Measurements from ENCODE around the gene CDHR3. TPM values are rescaled to one million over a fixed set of nuclear protein-coding genes. Genes with fewer than 3 reads are reported as not detected.

The CDHR3 gene
- total RNA-seq, 4 donors from 2014 or later = 5.4 to 7.9 (median 5.9) TPM; not detected in 1

DNA sequence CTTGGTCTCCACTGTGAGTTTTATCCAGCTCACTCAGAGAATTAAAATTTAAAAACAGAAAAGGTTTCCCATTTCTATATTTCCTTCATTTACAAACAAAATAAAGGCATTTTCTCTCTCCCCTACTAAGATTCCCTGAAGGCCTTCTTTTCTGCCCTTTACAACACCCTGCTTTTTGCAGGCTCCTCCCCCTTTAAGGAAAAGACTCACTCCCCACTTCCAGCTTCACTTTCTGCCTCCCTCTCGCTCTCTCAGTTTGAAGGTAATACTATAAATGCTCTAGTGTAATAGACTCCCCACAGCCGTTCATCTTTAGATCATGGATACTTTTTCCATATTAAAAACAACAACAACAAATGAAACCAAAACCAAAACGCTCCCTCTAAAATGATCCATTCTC, 53.3 kb downstream of the CDHR3 start:
- TF ChIP-seq, protein P1, sequence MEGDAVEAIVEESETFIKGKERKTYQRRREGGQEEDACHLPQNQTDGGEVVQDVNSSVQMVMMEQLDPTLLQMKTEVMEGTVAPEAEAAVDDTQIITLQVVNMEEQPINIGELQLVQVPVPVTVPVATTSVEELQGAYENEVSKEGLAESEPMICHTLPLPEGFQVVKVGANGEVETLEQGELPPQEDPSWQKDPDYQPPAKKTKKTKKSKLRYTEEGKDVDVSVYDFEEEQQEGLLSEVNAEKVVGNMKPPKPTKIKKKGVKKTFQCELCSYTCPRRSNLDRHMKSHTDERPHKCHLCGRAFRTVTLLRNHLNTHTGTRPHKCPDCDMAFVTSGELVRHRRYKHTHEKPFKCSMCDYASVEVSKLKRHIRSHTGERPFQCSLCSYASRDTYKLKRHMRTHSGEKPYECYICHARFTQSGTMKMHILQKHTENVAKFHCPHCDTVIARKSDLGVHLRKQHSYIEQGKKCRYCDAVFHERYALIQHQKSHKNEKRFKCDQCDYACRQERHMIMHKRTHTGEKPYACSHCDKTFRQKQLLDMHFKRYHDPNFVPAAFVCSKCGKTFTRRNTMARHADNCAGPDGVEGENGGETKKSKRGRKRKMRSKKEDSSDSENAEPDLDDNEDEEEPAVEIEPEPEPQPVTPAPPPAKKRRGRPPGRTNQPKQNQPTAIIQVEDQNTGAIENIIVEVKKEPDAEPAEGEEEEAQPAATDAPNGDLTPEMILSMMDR (IDR thresholded peaks at IDR 0.05) = no peak
- TF ChIP-seq POLR2A (IDR thresholded peaks at IDR 0.05) = no peak
- H3K27ac ChIP-seq = peak overlapping the region; percentile 36 to 60
- intact Hi-C loops (cut with DNase I; ENCODE audit: low total_unique reads) = no loop called here

DNA sequence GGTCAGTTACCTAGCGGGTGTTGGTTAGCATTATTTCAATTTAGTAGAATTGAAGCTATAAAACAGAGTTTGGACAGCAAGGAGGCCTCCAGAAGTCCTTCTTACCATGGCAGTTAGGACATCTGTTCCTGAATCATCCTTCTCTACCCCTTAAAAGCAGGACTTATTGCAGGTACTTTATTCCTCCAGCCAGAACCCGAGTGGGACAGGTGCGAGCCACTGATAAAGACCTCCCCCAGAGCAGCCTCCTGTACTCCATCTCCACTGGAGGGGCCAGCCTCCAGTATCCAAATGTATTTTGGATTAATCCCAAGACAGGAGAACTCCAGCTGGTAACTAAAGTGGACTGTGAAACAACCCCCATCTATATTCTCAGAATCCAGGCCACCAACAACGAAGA, 54.6 kb downstream of the CDHR3 start:
- Histone ChIP-seq H3K4me1 (peaks cover 0 to 4% of the 10 kb centered on the region in 2 donors), H3K27me3 (no peaks in the 10 kb centered on the region), H3K36me3 (no peaks in the 10 kb centered on the region), H3K4me3 (no peak overlapping the region), H3K9me3 (no peaks in the 10 kb centered on the region), H3K27ac (no peak overlapping the region)
- TF ChIP-seq POLR2A (IDR thresholded peaks at IDR 0.05) = no peak
- TF ChIP-seq, protein P1 (IDR thresholded peaks at IDR 0.05) = no peak
- intact Hi-C loops (cut with DNase I; ENCODE audit: low total_unique reads) = no loop called here
- DNase-seq = no peak

More for the DNA sequence above, 53.3 kb downstream of the CDHR3 start:
- no peaks in the 10 kb centered on the region for H3K36me3 ChIP-seq
- no peak for DNase-seq
- no peaks in the 10 kb centered on the region for H3K27me3 ChIP-seq
- no peaks in the 10 kb centered on the region for H3K9me3 ChIP-seq
- H3K4me1 ChIP-seq = peaks cover 0 to 4% of the 10 kb centered on the region in 2 donors
- H3K4me3 ChIP-seq = no peak overlapping the region

DNA sequence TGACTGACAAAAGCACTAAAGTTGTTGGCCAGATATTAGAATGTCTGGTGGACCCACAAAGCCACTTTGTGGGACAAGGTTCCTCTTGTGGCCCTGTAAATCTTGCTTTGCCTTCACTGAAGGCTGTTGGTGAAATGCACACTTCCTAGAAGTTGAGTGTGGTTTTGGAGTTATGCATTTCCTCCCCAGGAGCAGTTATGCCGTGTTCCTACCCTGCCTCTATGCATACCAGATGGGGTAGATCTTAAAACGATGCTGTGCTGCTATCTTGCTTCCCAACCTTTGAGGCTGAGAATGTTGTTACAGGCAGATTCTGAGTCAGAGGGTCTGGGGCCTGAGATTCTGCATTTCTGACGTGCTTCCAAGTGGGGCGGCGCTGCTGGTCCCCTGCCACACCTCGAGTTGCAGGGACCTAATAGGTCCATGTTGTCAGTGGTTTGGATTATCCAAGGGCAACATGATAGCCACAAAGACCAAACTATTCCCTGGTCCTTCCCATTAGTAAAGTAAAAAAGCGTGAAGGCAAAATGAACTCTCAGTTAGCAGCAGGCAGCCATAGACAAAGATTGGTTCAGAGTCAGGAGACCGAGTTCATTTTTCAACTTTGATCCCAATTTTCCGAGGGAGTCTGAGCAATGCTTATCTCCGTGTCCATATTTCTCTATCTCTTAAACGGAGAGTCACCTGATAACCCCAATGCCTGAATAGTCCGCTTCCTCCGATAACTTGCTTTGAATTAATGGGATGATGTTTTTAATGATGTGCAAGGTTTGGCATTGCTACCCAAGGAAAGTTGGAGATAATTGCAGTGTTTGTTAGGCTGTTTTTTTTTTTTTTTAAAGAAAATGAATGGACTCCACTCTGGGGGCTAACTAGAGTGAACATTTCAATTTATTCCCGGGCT, 55.8 kb downstream of the CDHR3 start:
- intact Hi-C loops (cut with DNase I; ENCODE audit: low total_unique reads) = no loop called here
- Histone ChIP-seq H3K4me1 (peaks cover 0 to 4% of the 10 kb centered on the region in 2 donors), H3K27me3 (no peaks in the 10 kb centered on the region), H3K4me3 (no peak overlapping the region), H3K9me3 (no peaks in the 10 kb centered on the region), H3K27ac (no peak overlapping the region), H3K36me3 (no peaks in the 10 kb centered on the region)
- TF ChIP-seq POLR2A (IDR thresholded peaks at IDR 0.05) = no peak
- TF ChIP-seq, protein P1 (IDR thresholded peaks at IDR 0.05) = no peak
- no peak for DNase-seq

DNA sequence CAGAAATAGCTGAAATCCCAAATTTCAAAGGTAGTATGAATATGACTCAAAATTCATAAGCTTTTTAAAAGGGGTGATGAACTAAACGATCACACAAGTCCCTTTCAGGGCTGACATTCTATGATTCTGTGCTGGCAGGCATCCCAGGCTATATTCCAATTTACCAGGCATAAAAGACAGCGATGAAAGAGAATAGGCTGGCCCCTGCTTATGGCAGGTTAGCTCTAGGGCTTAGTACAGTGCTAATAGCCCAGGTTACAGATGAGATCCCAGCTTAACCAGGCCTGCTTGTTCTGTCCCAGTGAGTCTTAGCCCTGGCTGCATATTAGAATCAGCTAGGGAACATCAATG, 56.4 kb downstream of the CDHR3 start:
- TF ChIP-seq, protein P1 (IDR thresholded peaks at IDR 0.05) = no peak
- TF ChIP-seq POLR2A (IDR thresholded peaks at IDR 0.05) = no peak
- H3K4me1 ChIP-seq = peaks cover 0 to 4% of the 10 kb centered on the region in 2 donors
- H3K36me3 ChIP-seq = no peaks in the 10 kb centered on the region
- H3K9me3 ChIP-seq = no peaks in the 10 kb centered on the region
- intact Hi-C loops (cut with DNase I; ENCODE audit: low total_unique reads) = no loop called here
- H3K27ac ChIP-seq = no peak overlapping the region
- H3K4me3 ChIP-seq = no peak overlapping the region
- no peaks in the 10 kb centered on the region for H3K27me3 ChIP-seq
- no peak for DNase-seq
